GM23338 (cell line): ENCODE measurements around the gene AP2B1. TPM values are rescaled to one million over a fixed set of nuclear protein-coding genes. Genes with fewer than 3 reads are reported as not detected.

Experiments
- ATAC-seq: fragments of 200-7000 bp; cut with Tn5 transposase; 3 replicates; pipeline ENCODE4 v1.9.1; 2020
- DNase-seq: peaks from one replicate; pipeline ENCODE4 v3.0.0-alpha.2; 2015; ENCODE audit warnings: low spot score
- H2AFZ ChIP-seq: fragments of 200-600 bp; sonication (generic); 2 replicates; pipeline ENCODE4 v1.8.0; 2016; ENCODE audit warnings: antibody characterized with exemption, mild to moderate bottlenecking, moderate library complexity
- H3F3A ChIP-seq: fragments of 200-600 bp; sonication (generic); replicated peaks from 2 replicates; pipeline ENCODE4 v1.8.0; 2017; ENCODE audit warnings: antibody characterized with exemption, mixed run types, low read depth
- H3K27ac ChIP-seq: fragments of 200-600 bp; sonication (generic); 2 replicates; pipeline ENCODE4 v1.6.1; 2016; ENCODE audit warnings: low read depth
- H3K27me3 ChIP-seq: fragments of 200-600 bp; sonication (generic); 2 replicates; pipeline ENCODE4 v1.8.0; 2016; ENCODE audit warnings: mild to moderate bottlenecking, mixed run types, moderate library complexity; ENCODE audit not compliant: insufficient read depth
- H3K36me3 ChIP-seq: fragments of 200-600 bp; sonication (generic); 2 replicates; pipeline ENCODE4 v1.8.0; 2016; ENCODE audit warnings: mild to moderate bottlenecking; ENCODE audit not compliant: insufficient read depth
- H3K4me1 ChIP-seq: fragments of 200-600 bp; sonication (generic); 2 replicates; pipeline ENCODE4 v1.8.0; 2016; ENCODE audit warnings: mild to moderate bottlenecking, moderate library complexity; ENCODE audit not compliant: insufficient read depth
- H3K4me2 ChIP-seq: fragments of 200-600 bp; sonication (generic); 2 replicates; pipeline ENCODE4 v1.7.1; 2017; ENCODE audit warnings: mixed run types
- H3K4me3 ChIP-seq: fragments of 200-600 bp; sonication (generic); 2 replicates; pipeline ENCODE4 v1.6.1; 2016; ENCODE audit warnings: mixed run types
- H3K79me2 ChIP-seq: fragments of 200-600 bp; sonication (generic); replicated peaks from 2 replicates; pipeline ENCODE4 v1.8.0; 2017; ENCODE audit warnings: mild to moderate bottlenecking; ENCODE audit not compliant: insufficient read depth
- H3K9me2 ChIP-seq: fragments of 200-600 bp; sonication (generic); 2 replicates; pipeline ENCODE4 v1.8.0; 2017; ENCODE audit not compliant: insufficient read depth
- H4K20me1 ChIP-seq: fragments of 200-600 bp; sonication (generic); replicated peaks from 2 replicates; pipeline ENCODE4 v1.8.0; 2017; ENCODE audit warnings: mild to moderate bottlenecking; ENCODE audit not compliant: insufficient read depth
- H3K27ac Mint-ChIP-seq: 2 replicates; pipeline ENCODE4 v1.8.0; 2020; ENCODE audit warnings: inconsistent platforms, mild to moderate bottlenecking, moderate library complexity, mixed read lengths
- H3K27me3 Mint-ChIP-seq: 3 replicates; pipeline ENCODE4 v1.8.0; 2022; ENCODE audit warnings: low read depth, mild to moderate bottlenecking, moderate library complexity, mixed read lengths, inconsistent platforms; ENCODE audit not compliant: insufficient read depth, poor library complexity
- H3K36me3 Mint-ChIP-seq: 3 replicates; pipeline ENCODE4 v1.8.0; 2021; ENCODE audit warnings: low read depth, mild to moderate bottlenecking, inconsistent platforms, moderate library complexity, mixed read lengths
- H3K4me1 Mint-ChIP-seq: 3 replicates; pipeline ENCODE4 v1.8.0; 2020; ENCODE audit warnings: mild to moderate bottlenecking, inconsistent platforms, mixed read lengths
- H3K4me3 Mint-ChIP-seq: 3 replicates; pipeline ENCODE4 v1.8.0; 2021; ENCODE audit warnings: moderate library complexity, mild to moderate bottlenecking, inconsistent platforms, mixed read lengths
- H3K9me3 Mint-ChIP-seq: 3 replicates; pipeline ENCODE4 v1.8.0; 2020; ENCODE audit warnings: moderate library complexity, mild to moderate bottlenecking, inconsistent platforms, mixed read lengths
- CREB1 ChIP-seq: fragments of 250-450 bp; sonication (Bioruptor Pico); IDR thresholded peaks from 2 replicates; pipeline ENCODE4 v1.5.0; 2020; ENCODE audit warnings: low read depth, mild to moderate bottlenecking, moderate library complexity
- EZH2 ChIP-seq: fragments of 200-600 bp; sonication (generic); IDR thresholded peaks from one replicate; pipeline ENCODE4 v1.8.0; 2017; ENCODE audit warnings: antibody characterized with exemption, mild to moderate bottlenecking, low read depth; ENCODE audit not compliant: unreplicated experiment
- EZH2phosphoT487 ChIP-seq: fragments of 200-600 bp; sonication (generic); IDR thresholded peaks from one replicate; pipeline ENCODE4 v1.8.1; 2018; ENCODE audit warnings: antibody characterized with exemption; ENCODE audit not compliant: unreplicated experiment
- JUNB ChIP-seq: IDR thresholded peaks from one replicate; pipeline ENCODE4 v1.6.1; 2016; ENCODE audit warnings: antibody characterized with exemption; ENCODE audit not compliant: unreplicated experiment
- NANOG ChIP-seq: IDR thresholded peaks from 2 replicates; pipeline ENCODE4 v1.6.1; 2016; ENCODE audit warnings: antibody characterized with exemption, borderline replicate concordance
- POLR2AphosphoS5 ChIP-seq: IDR thresholded peaks from 2 replicates; pipeline ENCODE4 v1.6.1; 2016; ENCODE audit warnings: antibody characterized with exemption, low read depth
- STAT1 ChIP-seq: IDR thresholded peaks from one replicate; pipeline ENCODE4 v1.6.1; 2016; ENCODE audit warnings: antibody characterized with exemption; ENCODE audit not compliant: unreplicated experiment
- ZNF114 ChIP-seq: fragments of 250-450 bp; sonication (Bioruptor Pico); IDR thresholded peaks from 2 replicates; pipeline ENCODE4 v1.5.0; 2020; ENCODE audit warnings: mild to moderate bottlenecking, moderate library complexity
- ZNF331 ChIP-seq: fragments of 250-450 bp; sonication (Bioruptor Pico); IDR thresholded peaks from 2 replicates; pipeline ENCODE4 v1.5.0; 2020; ENCODE audit warnings: low read depth, mild to moderate bottlenecking, moderate library complexity
- polyA plus RNA-seq: library from polyadenylated mRNA; unstranded; fragments of >200 nt; fragmentation: Nextera tagmentation; extraction: Ambion mirVana; gene quantifications from 2 replicates; pipeline ENCODE4 v1.2.1, GENCODE V29; 2016
- total RNA-seq: library from RNA; depleted of rRNA; stranded (reverse); fragments of >200 nt; shearing (Covaris generic); gene quantifications from 2 replicates; pipeline ENCODE4 v1.2.3, GENCODE V29; 2014
- TF ChIP-seq, protein P1 (sequence below): IDR thresholded peaks from 2 replicates; pipeline ENCODE4 v1.6.1; 2016; ENCODE audit warnings: antibody characterized with exemption
- TF ChIP-seq, protein P2 (sequence below): IDR thresholded peaks from one replicate; pipeline ENCODE4 v1.6.1; 2018; ENCODE audit warnings: antibody characterized with exemption; ENCODE audit not compliant: unreplicated experiment
- TF ChIP-seq, protein P3 (sequence below), 2 experiments: fragments of 200-600 bp in 1 of 2; sonication (generic) in 1 of 2; conservative IDR thresholded peaks; 2 replicates each; pipeline versions ENCODE4 v1.5.1 to v1.6.1; 2016 to 2017; ENCODE audit warnings: antibody characterized with exemption in 2 of 2, low read depth in 2 of 2, mild to moderate bottlenecking in 2 of 2, moderate library complexity in 1 of 2

AP2B1 gene
- total and polyA plus RNA-seq, 2 experiments from 2014 or later = 89.7 to 144 TPM

DNA sequence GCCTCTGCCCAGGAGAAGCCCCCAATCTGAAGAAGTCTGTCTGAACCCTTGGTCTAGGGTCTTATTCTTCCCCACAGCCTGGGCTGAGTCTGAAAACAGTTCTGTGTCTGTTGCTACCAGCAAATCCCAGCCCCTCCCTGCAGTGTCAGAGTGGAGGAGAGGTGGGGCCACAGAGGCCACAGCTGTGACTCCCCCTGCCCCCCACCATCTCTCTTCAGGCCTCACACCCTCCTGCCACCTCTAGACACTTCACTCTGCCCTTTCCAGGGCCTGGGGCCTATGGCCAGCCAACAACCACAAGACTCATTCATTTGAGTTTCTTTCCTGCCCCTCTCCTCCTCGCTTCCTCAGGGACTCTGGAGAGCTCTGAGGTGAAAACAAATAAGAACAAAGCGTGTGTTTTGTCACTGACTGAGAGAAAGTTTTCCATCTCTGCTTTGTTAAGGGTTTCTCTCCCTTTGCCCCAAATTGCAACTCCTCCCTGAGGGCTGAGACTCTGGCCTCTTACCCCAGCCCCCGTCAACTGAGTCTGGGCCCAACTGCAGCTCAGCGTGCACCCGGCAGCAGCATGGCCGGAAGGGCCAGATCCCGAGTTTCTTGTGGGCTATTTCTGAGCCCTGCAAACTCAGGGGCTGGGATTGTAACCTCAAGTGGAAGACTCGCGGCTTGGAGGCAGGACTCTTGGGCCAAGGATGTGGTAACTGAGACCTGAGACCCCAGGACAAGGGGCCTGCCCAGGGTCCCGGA lies 186.7 kb downstream of the AP2B1 start (continued):
- TF ChIP-seq NANOG (no peak), CREB1 (no peak), JUNB (no peak), ZNF331 (no peak), POLR2AphosphoS5 (no peak), EZH2 (no peak), STAT1 (no peak), EZH2phosphoT487 (no peak), ZNF114 (CRISPR knock-in tag) (no peak)
- TF ChIP-seq, protein P1, sequence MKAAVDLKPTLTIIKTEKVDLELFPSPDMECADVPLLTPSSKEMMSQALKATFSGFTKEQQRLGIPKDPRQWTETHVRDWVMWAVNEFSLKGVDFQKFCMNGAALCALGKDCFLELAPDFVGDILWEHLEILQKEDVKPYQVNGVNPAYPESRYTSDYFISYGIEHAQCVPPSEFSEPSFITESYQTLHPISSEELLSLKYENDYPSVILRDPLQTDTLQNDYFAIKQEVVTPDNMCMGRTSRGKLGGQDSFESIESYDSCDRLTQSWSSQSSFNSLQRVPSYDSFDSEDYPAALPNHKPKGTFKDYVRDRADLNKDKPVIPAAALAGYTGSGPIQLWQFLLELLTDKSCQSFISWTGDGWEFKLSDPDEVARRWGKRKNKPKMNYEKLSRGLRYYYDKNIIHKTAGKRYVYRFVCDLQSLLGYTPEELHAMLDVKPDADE = no peak
- TF ChIP-seq, protein P2, sequence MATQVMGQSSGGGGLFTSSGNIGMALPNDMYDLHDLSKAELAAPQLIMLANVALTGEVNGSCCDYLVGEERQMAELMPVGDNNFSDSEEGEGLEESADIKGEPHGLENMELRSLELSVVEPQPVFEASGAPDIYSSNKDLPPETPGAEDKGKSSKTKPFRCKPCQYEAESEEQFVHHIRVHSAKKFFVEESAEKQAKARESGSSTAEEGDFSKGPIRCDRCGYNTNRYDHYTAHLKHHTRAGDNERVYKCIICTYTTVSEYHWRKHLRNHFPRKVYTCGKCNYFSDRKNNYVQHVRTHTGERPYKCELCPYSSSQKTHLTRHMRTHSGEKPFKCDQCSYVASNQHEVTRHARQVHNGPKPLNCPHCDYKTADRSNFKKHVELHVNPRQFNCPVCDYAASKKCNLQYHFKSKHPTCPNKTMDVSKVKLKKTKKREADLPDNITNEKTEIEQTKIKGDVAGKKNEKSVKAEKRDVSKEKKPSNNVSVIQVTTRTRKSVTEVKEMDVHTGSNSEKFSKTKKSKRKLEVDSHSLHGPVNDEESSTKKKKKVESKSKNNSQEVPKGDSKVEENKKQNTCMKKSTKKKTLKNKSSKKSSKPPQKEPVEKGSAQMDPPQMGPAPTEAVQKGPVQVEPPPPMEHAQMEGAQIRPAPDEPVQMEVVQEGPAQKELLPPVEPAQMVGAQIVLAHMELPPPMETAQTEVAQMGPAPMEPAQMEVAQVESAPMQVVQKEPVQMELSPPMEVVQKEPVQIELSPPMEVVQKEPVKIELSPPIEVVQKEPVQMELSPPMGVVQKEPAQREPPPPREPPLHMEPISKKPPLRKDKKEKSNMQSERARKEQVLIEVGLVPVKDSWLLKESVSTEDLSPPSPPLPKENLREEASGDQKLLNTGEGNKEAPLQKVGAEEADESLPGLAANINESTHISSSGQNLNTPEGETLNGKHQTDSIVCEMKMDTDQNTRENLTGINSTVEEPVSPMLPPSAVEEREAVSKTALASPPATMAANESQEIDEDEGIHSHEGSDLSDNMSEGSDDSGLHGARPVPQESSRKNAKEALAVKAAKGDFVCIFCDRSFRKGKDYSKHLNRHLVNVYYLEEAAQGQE = no peak
- TF ChIP-seq, protein P3, sequence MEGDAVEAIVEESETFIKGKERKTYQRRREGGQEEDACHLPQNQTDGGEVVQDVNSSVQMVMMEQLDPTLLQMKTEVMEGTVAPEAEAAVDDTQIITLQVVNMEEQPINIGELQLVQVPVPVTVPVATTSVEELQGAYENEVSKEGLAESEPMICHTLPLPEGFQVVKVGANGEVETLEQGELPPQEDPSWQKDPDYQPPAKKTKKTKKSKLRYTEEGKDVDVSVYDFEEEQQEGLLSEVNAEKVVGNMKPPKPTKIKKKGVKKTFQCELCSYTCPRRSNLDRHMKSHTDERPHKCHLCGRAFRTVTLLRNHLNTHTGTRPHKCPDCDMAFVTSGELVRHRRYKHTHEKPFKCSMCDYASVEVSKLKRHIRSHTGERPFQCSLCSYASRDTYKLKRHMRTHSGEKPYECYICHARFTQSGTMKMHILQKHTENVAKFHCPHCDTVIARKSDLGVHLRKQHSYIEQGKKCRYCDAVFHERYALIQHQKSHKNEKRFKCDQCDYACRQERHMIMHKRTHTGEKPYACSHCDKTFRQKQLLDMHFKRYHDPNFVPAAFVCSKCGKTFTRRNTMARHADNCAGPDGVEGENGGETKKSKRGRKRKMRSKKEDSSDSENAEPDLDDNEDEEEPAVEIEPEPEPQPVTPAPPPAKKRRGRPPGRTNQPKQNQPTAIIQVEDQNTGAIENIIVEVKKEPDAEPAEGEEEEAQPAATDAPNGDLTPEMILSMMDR (conservative IDR thresholded peaks at IDR 0.05; ENCODE audit: low read depth in 2 of 2) = no peak

DNA sequence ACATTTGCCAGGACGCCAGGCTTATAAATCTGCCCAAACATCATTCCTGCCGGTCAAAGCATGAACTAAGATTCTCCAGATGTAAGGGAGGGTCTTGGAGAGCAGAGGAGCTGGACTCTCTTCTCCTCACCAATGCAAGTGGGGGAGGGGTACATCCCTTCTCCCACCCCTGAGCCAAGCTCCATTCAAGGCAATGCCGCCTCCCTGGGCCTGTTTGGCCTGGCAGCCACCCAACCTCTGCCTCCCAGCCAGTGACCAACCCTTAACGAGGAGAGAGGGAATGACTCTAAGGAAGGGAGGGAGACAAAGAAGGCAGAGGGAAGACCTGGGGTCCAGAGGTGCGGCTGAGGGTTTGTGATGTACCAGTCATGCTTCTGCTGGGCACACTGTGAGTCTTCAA lies 187.4 kb downstream of the AP2B1 start:
- peak overlapping the region; percentile 97 for H2AFZ ChIP-seq
- H3K4me3 ChIP-seq = no peak overlapping the region
- peaks cover 13% of the 10 kb centered on the region for H3K4me1 ChIP-seq
- Mint-ChIP-seq H3K27ac (no peak overlapping the region), H3K4me3 (no peak overlapping the region), H3K9me3 (no peaks in the 10 kb centered on the region), H3K27me3 (peaks cover 2% of the 10 kb centered on the region), H3K4me1 (peaks cover 34% of the 10 kb centered on the region), H3K36me3 (no peaks in the 10 kb centered on the region)
- ATAC-seq (peak; percentile 36), DNase-seq (no peak)
- H3F3A ChIP-seq = no peaks in the 10 kb centered on the region
- no peaks in the 10 kb centered on the region for H3K79me2 ChIP-seq
- H3K36me3 ChIP-seq = no peaks in the 10 kb centered on the region
- no peaks in the 10 kb centered on the region for H3K9me2 ChIP-seq
- H4K20me1 ChIP-seq = no peaks in the 10 kb centered on the region
- H3K27me3 ChIP-seq = no peaks in the 10 kb centered on the region
- no peak overlapping the region for H3K27ac ChIP-seq
- no peak overlapping the region for H3K4me2 ChIP-seq
- TF ChIP-seq, protein P1 = no peak
- TF ChIP-seq ZNF114 (CRISPR knock-in tag) (no peak), POLR2AphosphoS5 (no peak), JUNB (no peak), NANOG (no peak), EZH2 (no peak), CREB1 (no peak), EZH2phosphoT487 (no peak)
- TF ChIP-seq, protein P2 = no peak
